Measurements from ENCODE around the gene MED25.

The MED25 gene

GRCh38 chr19:49884109-49884508, 66.0 kb downstream of the MED25 start:
- TF ChIP-seq SIN3A (IDR thresholded peaks at IDR 0.05; ENCODE audit: borderline replicate concordance, insufficient read depth, low read length) (no peak), FOXP2 (optimal IDR thresholded peaks at IDR 0.05; ENCODE audit: borderline replicate concordance, extremely low read depth, extremely low read length, insufficient read depth) (no peak), POLR2AphosphoS5 (IDR thresholded peaks at IDR 0.05; ENCODE audit: low read depth, low read length) (no peak)

GRCh38 chr19:49884760-49885159, 66.7 kb downstream of the MED25 start:
- TF ChIP-seq FOXP2 (optimal IDR thresholded peaks at IDR 0.05; ENCODE audit: borderline replicate concordance, extremely low read depth, extremely low read length, insufficient read depth) (no peak), REST (IDR thresholded peaks at IDR 0.05; ENCODE audit: insufficient read depth in 1 of 2, low read depth in 2 of 2, low read length in 2 of 2) (no peak), TAF1 (IDR thresholded peaks at IDR 0.05; ENCODE audit: borderline replicate concordance, insufficient read depth, low read length) (no peak), POLR2AphosphoS5 (IDR thresholded peaks at IDR 0.05; ENCODE audit: low read depth, low read length) (no peak), SIN3A (IDR thresholded peaks at IDR 0.05; ENCODE audit: borderline replicate concordance, insufficient read depth, low read length) (no peak)

Data from PFSK-1 (cell line).